HuH-7.5 (cell line): ENCODE results near the gene CEBPA.

Experiments used
- DNase-seq: peaks from one replicate; pipeline ENCODE4 v3.0.0; 2011; ENCODE audit warnings: low spot score

The CEBPA gene

GRCh38 chr19:33300009-33300893 lies 2.1 kb downstream of the CEBPA start:
- DNase-seq: no peak

DNA sequence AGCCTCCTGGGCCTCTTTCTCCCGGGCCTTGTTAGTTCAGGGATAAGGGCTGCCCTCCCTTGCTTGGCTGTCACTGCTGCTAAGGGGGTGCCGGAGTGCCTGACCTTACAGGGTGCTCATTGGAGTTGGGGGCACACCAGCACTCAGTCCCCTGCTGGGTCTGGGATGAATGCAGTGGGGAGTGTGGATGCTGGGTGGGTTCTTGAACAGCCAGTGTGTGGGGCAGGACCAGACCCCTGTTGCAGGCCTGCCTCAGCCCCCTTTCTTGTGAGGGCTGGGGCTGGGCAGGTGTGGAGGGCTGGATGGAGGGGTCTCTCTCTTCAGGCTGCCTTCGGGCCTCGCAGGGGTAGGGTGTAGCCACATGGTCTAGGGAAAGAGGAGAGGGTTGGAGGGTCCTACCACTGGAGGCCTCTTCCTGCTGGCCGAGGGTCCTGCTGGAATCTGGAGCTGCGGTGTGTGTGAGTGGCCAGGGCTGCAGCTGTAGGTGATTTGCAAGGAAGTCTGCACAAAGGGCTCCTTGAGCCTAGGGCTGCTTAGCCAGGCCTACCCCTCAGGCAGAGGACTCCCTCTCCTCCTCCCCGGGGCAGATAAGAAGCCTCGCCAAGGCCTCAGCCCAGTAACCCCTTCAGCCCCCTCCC lies 3.2 kb downstream of the CEBPA start:
- DNase-seq: peak; percentile 45

GRCh38 chr19:33298146-33298911 lies 4.0 kb downstream of the CEBPA start:
- DNase-seq: peak; percentile 35

GRCh38 chr19:33297401-33298145 lies 4.8 kb downstream of the CEBPA start:
- peak; percentile 33 for DNase-seq

GRCh38 chr19:33296488-33296971 lies 5.8 kb downstream of the CEBPA start:
- peak; percentile 5 for DNase-seq

DNA sequence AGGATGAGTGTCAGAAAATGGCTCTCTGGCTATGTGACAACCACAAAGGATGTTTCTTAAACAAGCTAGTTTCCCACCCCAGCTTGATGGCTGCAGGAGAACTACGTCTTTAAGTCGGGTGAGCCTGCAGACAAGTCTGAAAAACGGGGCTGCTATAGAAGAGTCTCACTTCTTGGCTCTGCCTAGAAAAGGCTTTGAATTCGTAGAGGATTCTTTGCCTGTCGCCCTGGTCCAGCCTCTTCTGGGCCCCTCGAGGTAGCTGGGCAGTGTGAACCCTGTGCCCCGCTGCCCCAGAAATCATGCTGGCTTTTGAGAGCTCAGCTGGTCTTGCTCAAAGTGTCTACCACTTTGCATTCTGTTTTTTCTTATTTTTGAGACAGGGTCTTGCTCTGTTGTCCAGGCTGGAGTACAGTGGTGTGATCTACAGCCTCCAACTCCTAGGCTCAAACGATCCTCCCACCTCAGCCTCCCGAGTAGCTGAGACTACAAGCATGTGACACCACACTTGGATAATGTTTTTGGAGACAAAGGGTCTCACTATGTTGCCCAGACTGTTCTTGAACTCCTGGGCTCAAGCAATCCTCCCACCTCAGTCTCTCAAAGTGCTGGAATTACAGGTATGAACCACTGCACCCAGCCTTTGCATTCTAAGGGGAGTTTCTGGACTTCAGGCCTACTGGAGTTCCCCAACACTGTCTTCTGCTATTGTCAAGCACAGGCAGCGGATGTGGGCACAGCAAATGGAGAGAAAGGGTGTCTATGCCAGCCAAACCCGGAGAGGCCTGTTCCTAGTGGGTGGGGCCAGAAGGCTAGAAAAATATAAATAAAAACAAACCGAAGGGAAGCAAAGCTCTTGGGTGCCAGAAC lies 6.5 kb downstream of the CEBPA start:
- DNase-seq: peak; percentile 7

DNA sequence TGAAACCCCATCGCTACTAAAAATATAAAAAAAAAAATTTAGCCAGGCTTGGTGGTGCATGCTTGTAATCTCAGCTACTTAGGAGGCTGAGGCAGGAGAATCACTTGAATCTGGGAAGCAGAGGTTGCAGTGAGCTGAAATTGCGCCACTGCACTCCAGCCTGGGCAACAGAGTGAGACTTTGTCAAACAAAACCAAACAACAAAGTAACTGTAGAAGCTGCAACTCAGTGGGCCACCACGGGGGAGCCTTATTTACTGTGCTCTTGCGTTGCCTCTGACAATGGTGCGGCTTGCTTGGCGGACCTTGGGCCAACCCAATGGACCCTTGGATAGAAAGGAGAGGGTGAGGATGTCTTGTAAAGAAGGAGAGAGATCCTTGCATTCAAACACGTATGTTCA lies 7.3 kb downstream of the CEBPA start:
- DNase-seq: peak; percentile 45

DNA sequence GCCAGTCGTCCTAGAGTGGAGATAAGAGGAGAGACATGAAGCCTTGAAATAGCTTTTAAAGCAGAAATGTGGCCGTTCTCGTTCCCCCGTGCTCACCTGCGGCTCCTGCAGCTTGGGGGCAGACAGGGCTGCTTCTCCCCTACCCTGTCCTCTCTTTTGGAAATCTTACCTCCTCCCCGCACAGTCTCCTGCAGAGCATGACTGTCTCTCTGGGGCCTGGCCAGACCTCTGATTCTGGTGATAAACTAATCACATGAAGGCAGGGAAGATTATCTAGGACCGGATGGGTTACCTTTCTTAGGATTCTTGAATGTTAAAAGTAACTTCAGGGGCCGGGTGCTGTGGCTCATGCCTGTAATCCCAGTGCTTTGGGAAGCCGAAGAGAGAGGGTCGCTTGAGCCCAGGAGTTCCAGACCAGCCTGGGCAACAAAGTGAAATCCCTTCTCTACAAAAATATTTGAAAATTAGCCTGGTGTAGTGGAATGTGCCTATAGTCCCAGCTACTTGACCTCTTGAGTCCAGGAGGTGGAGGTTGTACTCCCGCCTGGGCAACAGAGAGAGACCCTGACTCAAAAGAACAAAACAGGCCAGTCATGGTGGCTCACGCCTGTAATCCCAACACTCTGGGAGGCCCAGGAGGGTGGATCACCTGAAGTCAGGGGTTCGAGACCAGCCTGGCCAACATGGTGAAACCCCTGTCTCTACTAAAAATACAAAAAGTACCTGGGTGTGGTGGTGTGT lies 8.1 kb downstream of the CEBPA start:
- no peak for DNase-seq

DNA sequence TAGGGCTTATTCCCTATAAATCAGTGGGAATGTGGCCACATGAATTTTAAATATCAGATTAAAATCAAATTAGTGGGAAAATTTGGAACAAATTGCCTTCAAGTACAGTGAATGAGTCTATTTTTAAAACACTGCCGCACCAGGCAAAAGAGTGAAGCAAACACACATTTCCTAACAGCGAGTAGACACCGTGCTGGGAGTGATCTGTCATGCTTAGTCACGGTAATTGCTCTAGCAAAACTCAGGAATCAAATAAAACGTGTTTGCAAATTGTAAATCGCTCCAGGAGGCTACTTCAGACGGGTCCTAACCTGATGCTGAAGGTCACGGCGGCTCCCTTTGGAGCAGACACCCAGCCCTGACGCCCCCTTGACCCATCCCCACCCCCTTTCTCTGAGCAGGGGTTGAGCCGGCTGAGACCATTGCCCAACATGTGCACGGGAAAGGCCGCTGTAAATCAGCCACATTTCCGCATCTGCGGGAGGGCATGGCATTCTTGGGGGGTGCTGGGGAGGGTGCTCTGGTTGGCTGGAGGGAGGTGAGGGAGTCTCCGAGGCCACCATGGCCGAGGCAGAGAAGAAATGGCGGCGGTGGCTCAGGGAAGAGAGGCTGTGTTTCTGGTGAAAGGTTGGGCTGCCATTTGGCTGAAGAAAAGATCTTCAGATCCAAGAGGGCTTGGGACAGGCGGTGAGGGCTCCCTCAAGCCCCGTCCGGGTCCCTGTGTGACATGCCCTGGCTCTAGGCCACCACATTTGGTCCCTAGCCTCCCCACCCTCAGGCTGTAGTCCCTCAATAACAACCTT lies 8.9 kb downstream of the CEBPA start:
- peak; percentile 88 for DNase-seq

- no peak for DNase-seq
Observed at GRCh38 chr19:33292595-33293254, 9.6 kb downstream of the CEBPA start.

- no peak for DNase-seq
Observed at GRCh38 chr19:33291623-33292534, 10.5 kb downstream of the CEBPA start.

DNA sequence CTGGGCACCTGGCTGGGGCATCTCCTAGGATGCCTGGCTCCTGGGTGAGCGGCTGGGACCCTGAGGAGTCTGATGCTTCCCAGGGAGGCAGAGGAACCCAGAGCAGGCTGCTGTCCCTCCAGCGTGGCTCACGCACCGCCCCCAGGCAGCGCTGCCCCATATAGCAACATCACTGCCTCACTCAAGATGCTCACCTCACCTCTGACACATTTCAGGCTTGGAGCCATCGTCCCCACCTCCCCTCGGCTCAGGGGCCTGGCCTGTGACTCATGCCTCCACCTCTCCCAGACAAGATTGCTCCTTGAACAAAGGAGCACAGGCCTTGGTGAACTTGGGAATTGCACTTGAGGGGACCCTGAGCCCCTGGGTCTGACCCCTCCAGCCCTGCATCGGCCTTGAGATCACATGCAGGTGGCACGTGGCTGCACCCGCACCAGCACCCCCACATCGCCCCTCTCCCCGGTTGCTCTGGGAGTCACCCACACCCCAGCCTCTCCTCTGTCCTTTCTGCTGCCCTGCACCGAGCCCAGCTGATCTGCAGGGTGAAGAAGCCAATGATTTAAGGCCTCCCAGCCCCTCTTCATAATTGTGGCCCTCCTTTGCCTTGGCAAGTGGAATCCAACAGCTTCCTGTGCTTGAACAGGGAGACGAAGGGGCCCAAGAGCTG lies 11.2 kb downstream of the CEBPA start:
- DNase-seq: no peak

DNA sequence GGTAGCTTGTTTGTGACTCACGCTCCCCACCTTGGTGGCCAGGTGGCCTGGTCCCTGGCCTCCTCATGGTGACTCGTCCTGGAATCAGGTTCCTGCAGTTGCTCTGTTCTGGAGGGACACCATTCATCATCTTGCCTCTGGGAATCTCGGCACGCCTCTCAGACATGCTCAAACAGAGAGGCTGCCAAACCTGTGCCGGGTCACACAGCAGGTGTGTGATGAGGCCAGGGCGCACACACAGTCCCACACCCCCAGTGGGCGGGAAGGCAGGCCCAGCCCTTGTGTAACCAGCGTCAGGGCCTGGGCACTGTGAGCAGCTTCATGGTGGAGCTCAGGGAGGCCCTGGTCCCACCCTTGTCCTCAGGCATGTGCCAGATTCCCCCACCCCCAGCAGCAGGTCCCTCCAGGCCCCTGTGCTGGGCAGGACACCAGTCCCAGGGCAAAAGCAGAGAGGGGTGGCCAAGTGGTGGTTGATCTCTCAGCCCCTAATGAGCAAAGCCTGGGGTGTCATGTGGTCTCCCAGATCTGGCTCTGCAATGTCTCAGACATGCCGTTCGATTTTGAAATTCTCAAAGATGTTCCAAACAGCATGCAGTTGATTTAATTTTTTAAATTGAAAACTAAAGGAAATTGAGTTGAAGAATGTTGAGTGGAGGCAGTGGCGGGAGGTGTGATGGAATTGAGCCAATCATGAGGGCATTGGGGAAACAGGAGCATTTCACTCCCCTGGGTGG lies 12.1 kb downstream of the CEBPA start:
- no peak for DNase-seq

GRCh38 chr19:33289261-33289660 lies 13.1 kb downstream of the CEBPA start:
- no peak for DNase-seq

DNA sequence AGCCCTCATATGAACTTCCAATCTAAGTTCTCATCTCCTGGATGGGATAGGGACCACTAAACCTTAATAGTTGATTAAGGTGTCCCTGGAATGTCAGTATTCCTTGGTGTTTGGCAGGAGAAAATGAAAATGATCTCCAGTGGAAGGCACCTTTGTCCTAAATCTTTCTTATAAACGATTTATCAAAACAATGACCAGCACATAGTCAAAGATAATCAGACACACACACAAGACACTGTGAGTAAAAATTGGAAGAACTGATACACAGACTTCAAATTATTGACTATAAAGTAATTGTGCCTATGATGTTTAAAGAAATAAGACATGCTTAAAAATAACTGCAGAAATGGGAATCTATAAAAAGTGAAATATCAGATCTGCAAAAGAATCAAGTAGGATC lies 13.7 kb downstream of the CEBPA start:
- DNase-seq: no peak

- DNase-seq: no peak
Observed at GRCh38 chr19:33287927-33288326, 14.4 kb downstream of the CEBPA start.
